GM12872 (cell line): ENCODE measurements around the gene RELL1.

Experiments
- TF ChIP-seq, protein P1 (sequence below): IDR thresholded peaks from 3 replicates; pipeline ENCODE4 v1.5.1; 2011; ENCODE audit warnings: low read depth, mild to moderate bottlenecking, low read length, moderate library complexity; ENCODE audit not compliant: insufficient read depth

The RELL1 gene

DNA sequence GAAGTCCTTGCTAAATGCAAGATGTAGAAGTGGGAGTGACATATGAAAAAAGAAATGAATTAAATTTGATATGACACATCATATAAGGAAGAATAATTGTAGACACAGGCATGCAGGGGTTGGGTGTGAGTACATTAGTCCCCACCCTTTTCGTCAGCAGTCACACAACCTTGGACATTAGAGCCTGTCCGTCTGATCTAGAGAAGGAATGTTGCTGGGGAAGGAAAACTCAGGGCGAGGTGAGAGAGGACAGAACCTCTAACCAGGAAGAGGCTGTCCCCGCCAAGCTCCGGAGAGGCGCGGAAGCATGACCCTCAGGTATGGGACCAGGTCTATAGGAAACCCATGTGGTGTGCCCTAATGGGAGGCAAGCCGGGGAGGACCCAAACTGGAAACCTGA is 102.1 kb downstream of the RELL1 start:
- TF ChIP-seq, protein P1, sequence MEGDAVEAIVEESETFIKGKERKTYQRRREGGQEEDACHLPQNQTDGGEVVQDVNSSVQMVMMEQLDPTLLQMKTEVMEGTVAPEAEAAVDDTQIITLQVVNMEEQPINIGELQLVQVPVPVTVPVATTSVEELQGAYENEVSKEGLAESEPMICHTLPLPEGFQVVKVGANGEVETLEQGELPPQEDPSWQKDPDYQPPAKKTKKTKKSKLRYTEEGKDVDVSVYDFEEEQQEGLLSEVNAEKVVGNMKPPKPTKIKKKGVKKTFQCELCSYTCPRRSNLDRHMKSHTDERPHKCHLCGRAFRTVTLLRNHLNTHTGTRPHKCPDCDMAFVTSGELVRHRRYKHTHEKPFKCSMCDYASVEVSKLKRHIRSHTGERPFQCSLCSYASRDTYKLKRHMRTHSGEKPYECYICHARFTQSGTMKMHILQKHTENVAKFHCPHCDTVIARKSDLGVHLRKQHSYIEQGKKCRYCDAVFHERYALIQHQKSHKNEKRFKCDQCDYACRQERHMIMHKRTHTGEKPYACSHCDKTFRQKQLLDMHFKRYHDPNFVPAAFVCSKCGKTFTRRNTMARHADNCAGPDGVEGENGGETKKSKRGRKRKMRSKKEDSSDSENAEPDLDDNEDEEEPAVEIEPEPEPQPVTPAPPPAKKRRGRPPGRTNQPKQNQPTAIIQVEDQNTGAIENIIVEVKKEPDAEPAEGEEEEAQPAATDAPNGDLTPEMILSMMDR: no peak

DNA sequence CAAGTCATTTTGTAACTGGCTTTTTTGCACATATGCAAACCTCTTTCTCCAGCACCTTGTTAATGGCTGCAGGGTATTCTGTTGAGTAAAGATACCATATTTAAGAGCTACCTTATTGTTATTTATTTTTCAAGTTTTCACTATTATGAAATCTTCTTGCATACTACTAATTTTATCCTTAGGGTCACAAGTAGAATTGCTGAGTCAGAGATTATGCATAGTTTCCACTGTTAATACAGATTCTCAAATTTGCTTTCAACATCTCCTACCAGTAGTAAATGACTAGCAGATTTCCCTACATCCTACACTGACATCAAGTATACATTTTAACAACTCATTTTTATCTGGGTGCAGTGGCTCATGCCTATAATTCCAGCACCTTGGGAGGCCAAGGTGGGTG is 112.6 kb downstream of the RELL1 start:
- TF ChIP-seq, protein P1: no peak

GRCh38 chr4:37568489-37568888 is 117.7 kb downstream of the RELL1 start:
- TF ChIP-seq, protein P1: no peak

DNA sequence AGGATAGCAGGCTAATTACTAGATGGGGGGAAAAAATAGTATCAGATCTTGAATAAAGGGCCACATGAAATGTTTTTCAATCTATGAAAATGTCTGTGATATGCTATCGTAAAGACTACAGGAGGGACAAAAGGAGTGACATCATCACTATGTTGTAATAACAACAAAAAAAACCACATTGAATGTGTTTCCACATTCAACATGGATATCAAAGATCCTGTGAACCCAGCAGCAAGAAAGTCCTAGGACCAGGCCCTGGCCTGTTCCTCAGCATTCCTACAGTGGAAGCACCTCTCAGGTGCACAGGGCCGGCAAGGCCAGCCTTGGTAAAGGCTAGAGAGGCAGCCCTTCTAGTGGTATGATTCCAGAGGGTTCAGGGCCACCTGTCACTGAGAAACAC is 118.3 kb downstream of the RELL1 start:
- TF ChIP-seq, protein P1: no peak

- TF ChIP-seq, protein P1: no peak
These were observed 123.6 kb downstream of the RELL1 start for GRCh38 chr4:37562592-37562991.

- TF ChIP-seq, protein P1: no peak
These were observed 124.4 kb downstream of the RELL1 start for GRCh38 chr4:37561803-37562207.

- TF ChIP-seq, protein P1: no peak
These were observed 124.9 kb downstream of the RELL1 start for GRCh38 chr4:37561196-37561802.
